Measurements from ENCODE around the gene TSPOAP1. TPM values are rescaled to one million over a fixed set of nuclear protein-coding genes. Genes with fewer than 3 reads are reported as not detected.

Gene TSPOAP1
- total RNA-seq, 1 donor from 2014 or later, result 1.3 TPM

GRCh38 chr17:58351182-58351581 is 22.6 kb upstream of the TSPOAP1 start:
- DNase-seq (ENCODE audit: low spot score), result no peak
- Mint-ChIP-seq H3K27me3 (ENCODE audit: unreplicated experiment) (peaks cover 11% of the 10 kb centered on the region), H3K9me3 (ENCODE audit: unreplicated experiment) (no peaks in the 10 kb centered on the region), H3K4me3 (ENCODE audit: unreplicated experiment) (peak overlapping the region; percentile 99), H3K27ac (ENCODE audit: unreplicated experiment) (peak overlapping the region; percentile 99), H3K4me1 (ENCODE audit: unreplicated experiment) (peaks cover 32% of the 10 kb centered on the region), H3K36me3 (ENCODE audit: low read depth, unreplicated experiment) (peaks cover 18% of the 10 kb centered on the region)
- no peak for TF ChIP-seq CTCF (IDR thresholded peaks at IDR 0.05; ENCODE audit: unreplicated experiment)

- H3K27me3 Mint-ChIP-seq (ENCODE audit: unreplicated experiment), result peaks cover 5% of the 10 kb centered on the region
- no peaks in the 10 kb centered on the region for H3K9me3 Mint-ChIP-seq (ENCODE audit: unreplicated experiment)
- peaks cover 33% of the 10 kb centered on the region for H3K36me3 Mint-ChIP-seq (ENCODE audit: low read depth, unreplicated experiment)
- H3K4me1 Mint-ChIP-seq (ENCODE audit: unreplicated experiment), result peaks cover 34% of the 10 kb centered on the region
- TF ChIP-seq CTCF (IDR thresholded peaks at IDR 0.05; ENCODE audit: unreplicated experiment), result no peak
- H3K4me3 Mint-ChIP-seq (ENCODE audit: unreplicated experiment), result peak overlapping the region; percentile 42
- H3K27ac Mint-ChIP-seq (ENCODE audit: unreplicated experiment), result no peak overlapping the region
- no peak for DNase-seq (ENCODE audit: low spot score)
Measured at GRCh38 chr17:58348038-58348437, 19.4 kb upstream of the TSPOAP1 start.

- H3K4me1 Mint-ChIP-seq (ENCODE audit: unreplicated experiment), result peaks cover 23% of the 10 kb centered on the region
- H3K36me3 Mint-ChIP-seq (ENCODE audit: low read depth, unreplicated experiment), result peaks cover 33% of the 10 kb centered on the region
- H3K4me3 Mint-ChIP-seq (ENCODE audit: unreplicated experiment), result peak overlapping the region; percentile 70
- H3K27ac Mint-ChIP-seq (ENCODE audit: unreplicated experiment), result no peak overlapping the region
- no peaks in the 10 kb centered on the region for H3K27me3 Mint-ChIP-seq (ENCODE audit: unreplicated experiment)
- DNase-seq (ENCODE audit: low spot score), result no peak
- no peaks in the 10 kb centered on the region for H3K9me3 Mint-ChIP-seq (ENCODE audit: unreplicated experiment)
- no peak for TF ChIP-seq CTCF (IDR thresholded peaks at IDR 0.05; ENCODE audit: unreplicated experiment)
Measured at GRCh38 chr17:58345500-58345899, 16.9 kb upstream of the TSPOAP1 start.

- peaks cover 32% of the 10 kb centered on the region for H3K36me3 Mint-ChIP-seq (ENCODE audit: low read depth, unreplicated experiment)
- no peaks in the 10 kb centered on the region for H3K27me3 Mint-ChIP-seq (ENCODE audit: unreplicated experiment)
- no peak for DNase-seq (ENCODE audit: low spot score)
- H3K4me3 Mint-ChIP-seq (ENCODE audit: unreplicated experiment), result peak overlapping the region; percentile 70
- peak overlapping the region; percentile 63 for H3K27ac Mint-ChIP-seq (ENCODE audit: unreplicated experiment)
- H3K9me3 Mint-ChIP-seq (ENCODE audit: unreplicated experiment), result no peaks in the 10 kb centered on the region
- H3K4me1 Mint-ChIP-seq (ENCODE audit: unreplicated experiment), result peaks cover 28% of the 10 kb centered on the region
- no peak for TF ChIP-seq CTCF (IDR thresholded peaks at IDR 0.05; ENCODE audit: unreplicated experiment)
Measured at GRCh38 chr17:58344791-58345157, 16.2 kb upstream of the TSPOAP1 start.

GRCh38 chr17:58344047-58344790 is 15.6 kb upstream of the TSPOAP1 start:
- Mint-ChIP-seq H3K27ac (ENCODE audit: unreplicated experiment) (no peak overlapping the region), H3K9me3 (ENCODE audit: unreplicated experiment) (no peaks in the 10 kb centered on the region), H3K27me3 (ENCODE audit: unreplicated experiment) (no peaks in the 10 kb centered on the region), H3K4me3 (ENCODE audit: unreplicated experiment) (no peak overlapping the region), H3K36me3 (ENCODE audit: low read depth, unreplicated experiment) (peaks cover 26% of the 10 kb centered on the region), H3K4me1 (ENCODE audit: unreplicated experiment) (peaks cover 28% of the 10 kb centered on the region)
- TF ChIP-seq CTCF (IDR thresholded peaks at IDR 0.05; ENCODE audit: unreplicated experiment), result no peak
- no peak for DNase-seq (ENCODE audit: low spot score)
